PC-9 (cell line): ENCODE measurements around the gene OGDHL. TPM values are rescaled to one million over a fixed set of nuclear protein-coding genes. Genes with fewer than 3 reads are reported as not detected.

Source experiments
- BruUV-seq: library from RNA; stranded (reverse); fragments of 400-500 nt; replicated peaks from 2 replicates; lab custom pipeline; 2021; lab: Mats Ljungman, UMichigan
- CTCF ChIA-PET: fragments of 300-600 bp; sonication (Branson Sonifier 250); formaldehyde crosslinking; loops from one replicate; lab custom pipeline; 2022; ENCODE audit warnings: antibody characterized with exemption; lab: Charles Lee
- POLR2A ChIA-PET: fragments of 300-600 bp; sonication (Branson Sonifier 250); formaldehyde crosslinking; loops from one replicate; lab custom pipeline; 2022; ENCODE audit warnings: antibody characterized with exemption; ENCODE audit not compliant: unreplicated experiment; lab: Charles Lee
- DNase-seq, 2 experiments: peaks; one replicate each; pipeline versions ENCODE4 v3.0.0 to v3.0.0-alpha.2; 2015 to 2022; ENCODE audit warnings: mixed read lengths in 1 of 2
- H2AFZ ChIP-seq: fragments of 200-600 bp; sonication (generic); 2 replicates; pipeline ENCODE4 v1.8.1; 2017; ENCODE audit warnings: antibody characterized with exemption
- H3F3A ChIP-seq: fragments of 200-600 bp; sonication (generic); 2 replicates; pipeline ENCODE4 v1.8.1; 2017; ENCODE audit warnings: antibody characterized with exemption, mild to moderate bottlenecking, low read depth; ENCODE audit not compliant: insufficient read depth
- H3K27ac ChIP-seq: fragments of 200-600 bp; sonication (generic); 2 replicates; pipeline ENCODE4 v1.6.1; 2016; ENCODE audit warnings: mixed run types
- H3K27me3 ChIP-seq: fragments of 200-600 bp; sonication (generic); 2 replicates; pipeline ENCODE4 v1.6.1; 2016; ENCODE audit warnings: low read depth, mixed run types; ENCODE audit not compliant: insufficient read depth
- H3K36me3 ChIP-seq: fragments of 200-600 bp; sonication (generic); 2 replicates; pipeline ENCODE4 v1.6.1; 2016; ENCODE audit warnings: low read depth, mixed run types
- H3K4me1 ChIP-seq: fragments of 200-600 bp; sonication (generic); replicated peaks from 2 replicates; pipeline ENCODE4 v1.6.1; 2016; ENCODE audit warnings: mixed run types; ENCODE audit not compliant: insufficient read depth
- H3K4me2 ChIP-seq: fragments of 200-600 bp; sonication (generic); 2 replicates; pipeline ENCODE4 v1.6.1; 2017; ENCODE audit warnings: mixed run types
- H3K4me3 ChIP-seq: fragments of 200-600 bp; sonication (generic); 2 replicates; pipeline ENCODE4 v1.6.1; 2016; ENCODE audit warnings: mixed run types
- H3K79me2 ChIP-seq: fragments of 200-600 bp; sonication (generic); 2 replicates; pipeline ENCODE4 v1.6.1; 2017; ENCODE audit warnings: low read depth, mixed run types
- H3K9me2 ChIP-seq: fragments of 200-600 bp; sonication (generic); 2 replicates; pipeline ENCODE4 v1.8.1; 2017; ENCODE audit warnings: mild to moderate bottlenecking; ENCODE audit not compliant: insufficient read depth
- H3K9me3 ChIP-seq: fragments of 200-600 bp; sonication (generic); 2 replicates; pipeline ENCODE4 v1.8.1; 2016; ENCODE audit warnings: low read depth; ENCODE audit not compliant: insufficient read depth
- H4K20me1 ChIP-seq: fragments of 200-600 bp; sonication (generic); 2 replicates; pipeline ENCODE4 v1.8.1; 2017; ENCODE audit not compliant: insufficient read depth
- EZH2 ChIP-seq: fragments of 200-600 bp; sonication (generic); IDR thresholded peaks from 2 replicates; pipeline ENCODE4 v1.8.0; 2017; ENCODE audit warnings: antibody characterized with exemption, low read depth
- intact Hi-C: fragments of 100-400 bp; cut with micrococcal nuclease; formaldehyde crosslinking; loops from one replicate; pipeline ENCODE4 v1.10.0; 2022; ENCODE audit not compliant: unreplicated experiment
- total RNA-seq: library from RNA; stranded (reverse); gene quantifications from 2 replicates; pipeline ENCODE4 v1.2.3, GENCODE V29; 2021
- TF ChIP-seq, protein P1 (sequence below): fragments of 200-600 bp; sonication (generic); conservative IDR thresholded peaks from 2 replicates; pipeline ENCODE4 v1.6.1; 2017; ENCODE audit warnings: mixed run types, antibody characterized with exemption, mild to moderate bottlenecking, moderate library complexity

Gene OGDHL
- total RNA-seq, 1 experiment from 2014 or later: not detected

DNA sequence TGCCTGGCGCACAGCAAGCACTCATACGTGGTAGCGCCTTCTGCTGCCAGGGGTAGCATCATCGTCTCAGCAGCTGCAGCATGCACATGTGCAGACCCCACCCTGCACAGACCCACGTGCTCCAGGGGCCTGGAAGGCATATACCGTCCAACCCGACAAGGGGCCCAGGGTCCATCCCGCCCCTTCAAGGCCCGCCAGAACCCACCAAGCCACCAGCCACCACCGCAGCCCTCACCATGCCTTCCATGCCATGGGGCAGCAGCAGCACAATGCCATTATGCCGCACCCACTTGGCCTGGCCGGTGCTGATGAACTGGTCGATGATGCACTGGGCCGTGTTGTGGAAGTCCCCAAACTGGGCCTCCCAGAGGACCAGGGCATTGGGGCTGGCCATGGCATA is 22.7 kb downstream of the OGDHL start:
- Histone ChIP-seq H3K4me3 (no peak overlapping the region), H2AFZ (no peak overlapping the region)
- CTCF ChIA-PET: no interaction called here

GRCh38 chr10:49738616-49739360 is 23.3 kb downstream of the OGDHL start:
- no TSS peak for BruUV-seq
- Histone ChIP-seq H3K27me3 (peaks cover 19% of the 10 kb centered on the region), H3K36me3 (no peaks in the 10 kb centered on the region), H3K9me2 (no peaks in the 10 kb centered on the region), H3K4me1 (peaks cover 5% of the 10 kb centered on the region; the same call in 1 of the 2 replicates), H3K79me2 (no peaks in the 10 kb centered on the region), H4K20me1 (no peaks in the 10 kb centered on the region), H3K9me3 (no peaks in the 10 kb centered on the region), H3K4me2 (no peak overlapping the region), H3K4me3 (no peak overlapping the region), H3K27ac (no peak overlapping the region), H2AFZ (no peak overlapping the region), H3F3A (no peaks in the 10 kb centered on the region)
- DNase-seq: no peak
- TF ChIP-seq, protein P1, sequence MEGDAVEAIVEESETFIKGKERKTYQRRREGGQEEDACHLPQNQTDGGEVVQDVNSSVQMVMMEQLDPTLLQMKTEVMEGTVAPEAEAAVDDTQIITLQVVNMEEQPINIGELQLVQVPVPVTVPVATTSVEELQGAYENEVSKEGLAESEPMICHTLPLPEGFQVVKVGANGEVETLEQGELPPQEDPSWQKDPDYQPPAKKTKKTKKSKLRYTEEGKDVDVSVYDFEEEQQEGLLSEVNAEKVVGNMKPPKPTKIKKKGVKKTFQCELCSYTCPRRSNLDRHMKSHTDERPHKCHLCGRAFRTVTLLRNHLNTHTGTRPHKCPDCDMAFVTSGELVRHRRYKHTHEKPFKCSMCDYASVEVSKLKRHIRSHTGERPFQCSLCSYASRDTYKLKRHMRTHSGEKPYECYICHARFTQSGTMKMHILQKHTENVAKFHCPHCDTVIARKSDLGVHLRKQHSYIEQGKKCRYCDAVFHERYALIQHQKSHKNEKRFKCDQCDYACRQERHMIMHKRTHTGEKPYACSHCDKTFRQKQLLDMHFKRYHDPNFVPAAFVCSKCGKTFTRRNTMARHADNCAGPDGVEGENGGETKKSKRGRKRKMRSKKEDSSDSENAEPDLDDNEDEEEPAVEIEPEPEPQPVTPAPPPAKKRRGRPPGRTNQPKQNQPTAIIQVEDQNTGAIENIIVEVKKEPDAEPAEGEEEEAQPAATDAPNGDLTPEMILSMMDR: no peak
- TF ChIP-seq EZH2: no peak
- intact Hi-C loops: no loop called here
- ChIA-PET CTCF (no interaction called here), POLR2A (no interaction called here)

More for the DNA sequence above, 22.7 kb downstream of the OGDHL start:
- no peaks in the 10 kb centered on the region for H3F3A ChIP-seq
- H3K9me3 ChIP-seq: no peaks in the 10 kb centered on the region
- POLR2A ChIA-PET: no interaction called here
- no peak for TF ChIP-seq EZH2
- TF ChIP-seq, protein P1: no peak
- no peaks in the 10 kb centered on the region for H4K20me1 ChIP-seq
- no peaks in the 10 kb centered on the region for H3K9me2 ChIP-seq
- H3K4me1 ChIP-seq: peaks cover under 1% of the 10 kb centered on the region; the same call in 1 of the 2 replicates
- no peak overlapping the region for H3K27ac ChIP-seq
- no peaks in the 10 kb centered on the region for H3K79me2 ChIP-seq
- no TSS peak for BruUV-seq
- H3K36me3 ChIP-seq: no peaks in the 10 kb centered on the region
- peaks cover 25% of the 10 kb centered on the region for H3K27me3 ChIP-seq
- no peak for DNase-seq
- intact Hi-C loops: no loop called here
- H3K4me2 ChIP-seq: no peak overlapping the region

DNA sequence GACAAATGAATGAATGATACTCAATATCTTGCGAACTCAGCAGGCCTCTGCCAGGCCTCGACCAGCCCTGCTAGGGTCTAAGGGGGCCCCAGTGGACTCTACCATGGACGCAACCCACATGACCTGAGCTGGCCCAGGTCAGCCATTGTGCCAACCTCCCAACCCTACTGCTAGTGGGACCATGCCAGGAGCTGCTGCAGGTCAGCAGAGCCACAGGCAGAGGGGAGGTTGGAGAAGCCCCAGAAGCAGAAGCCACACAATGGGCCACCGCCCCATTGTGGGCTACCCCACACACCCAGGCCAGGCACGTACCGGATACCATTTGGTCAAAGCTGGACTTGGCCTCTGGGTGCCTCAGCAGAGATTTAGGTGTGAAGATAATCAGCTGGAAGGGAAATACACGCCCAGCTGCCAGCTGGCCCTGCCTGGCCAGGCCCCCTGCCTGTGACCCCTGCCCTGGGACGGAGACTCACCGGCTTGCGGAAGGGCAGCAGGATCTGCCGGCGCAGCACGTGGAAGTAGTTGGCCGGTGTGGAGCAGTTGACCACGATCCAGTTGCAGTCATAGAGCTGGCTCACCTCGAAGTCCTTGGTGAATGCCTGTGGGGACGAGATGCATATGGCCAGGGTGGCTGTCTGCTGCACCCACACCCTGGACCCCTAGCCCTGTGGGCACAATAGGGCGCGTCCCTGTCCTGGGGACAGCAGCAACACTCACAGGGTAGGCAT is 24.5 kb downstream of the OGDHL start:
- POLR2A ChIA-PET: no interaction called here
- CTCF ChIA-PET: no interaction called here
- Histone ChIP-seq H2AFZ (no peak overlapping the region), H3K4me1 (peaks cover 5% of the 10 kb centered on the region; the same call in 1 of the 2 replicates), H3K9me2 (no peaks in the 10 kb centered on the region), H3K9me3 (no peaks in the 10 kb centered on the region), H3F3A (no peaks in the 10 kb centered on the region), H3K4me2 (no peak overlapping the region), H3K27me3 (peaks cover 9% of the 10 kb centered on the region; the same call in 1 of the 2 replicates), H3K4me3 (no peak overlapping the region), H3K79me2 (no peaks in the 10 kb centered on the region), H4K20me1 (no peaks in the 10 kb centered on the region), H3K36me3 (no peaks in the 10 kb centered on the region), H3K27ac (no peak overlapping the region)
- intact Hi-C loops: no loop called here
- no peak for DNase-seq
- TF ChIP-seq, protein P1: no peak
- TF ChIP-seq EZH2: no peak
- BruUV-seq: no TSS peak
